ENCODE results near the gene PRSS8. TPM values are rescaled to one million over a fixed set of nuclear protein-coding genes. Genes with fewer than 3 reads are reported as not detected.
A peak's percentile ranks its signal among the peaks of the same experiment; 100 is the strongest.

The PRSS8 gene
- total RNA-seq, 1 donor from 2014 or later = not detected

- DNase-seq (ENCODE audit: low spot score) = no peak
- intact Hi-C loops (cut with DNase I) = no loop called here
These were observed 4.1 kb downstream of the PRSS8 start for GRCh38 chr16:31131416-31131815.

- DNase-seq (ENCODE audit: low spot score) = no peak
- intact Hi-C loops (cut with DNase I) = no loop called here
These were observed 4.6 kb downstream of the PRSS8 start for GRCh38 chr16:31130899-31131298.

GRCh38 chr16:31130336-31130891, 5.1 kb downstream of the PRSS8 start:
- DNase-seq (ENCODE audit: low spot score) = peak; percentile 84
- intact Hi-C loops (cut with DNase I) = no loop called here

GRCh38 chr16:31129568-31130335, 5.8 kb downstream of the PRSS8 start:
- no peak for DNase-seq (ENCODE audit: low spot score)
- intact Hi-C loops (cut with DNase I) = no loop called here

- peak; percentile 90 for DNase-seq (ENCODE audit: low spot score)
- intact Hi-C loops (cut with DNase I) = no loop called here
These were observed 6.6 kb downstream of the PRSS8 start for GRCh38 chr16:31128711-31129567.

GRCh38 chr16:31127182-31127581, 8.3 kb downstream of the PRSS8 start:
- intact Hi-C loops (cut with DNase I) = no loop called here
- no peak for DNase-seq (ENCODE audit: low spot score)

- intact Hi-C loops (cut with DNase I) = no loop called here
- no peak for DNase-seq (ENCODE audit: low spot score)
These were observed 9.7 kb downstream of the PRSS8 start for GRCh38 chr16:31125844-31126243.

- no peak for DNase-seq (ENCODE audit: low spot score)
- intact Hi-C loops (cut with DNase I) = no loop called here
These were observed 15.4 kb downstream of the PRSS8 start for GRCh38 chr16:31120129-31120528.

- DNase-seq (ENCODE audit: low spot score) = no peak
- intact Hi-C loops (cut with DNase I) = loop anchor here (10.0 kb wide), 1 partner anchor 66 kb away; the partner anchor contains the start of gene FUS
These were observed 17.0 kb downstream of the PRSS8 start for GRCh38 chr16:31118223-31119155.

- intact Hi-C loops (cut with DNase I) = loop anchor here (10.0 kb wide), 1 partner anchor 67 kb away; the partner anchor contains the start of gene FUS
- peak; percentile 99 for DNase-seq (ENCODE audit: low spot score)
These were observed 17.9 kb downstream of the PRSS8 start, which contains the start of gene KAT8 for GRCh38 chr16:31117384-31118222. Gene KAT8, plus strand, starts transcription at chr16:31117664. Its CDS starts 18 bp downstream, at chr16:31117682.

- no peak for DNase-seq (ENCODE audit: low spot score)
- intact Hi-C loops (cut with DNase I) = loop anchor here (10.0 kb wide), 1 partner anchor 70 kb away; the partner anchor contains the start of gene FUS
These were observed 21.1 kb downstream of the PRSS8 start for GRCh38 chr16:31114468-31114867.

GRCh38 chr16:31113121-31114120, 22.1 kb downstream of the PRSS8 start:
- intact Hi-C loops (cut with DNase I) = loop anchor here (2.0 to 10.0 kb wide), 2 partner anchors 29 to 71 kb away; partner anchors contain the start of gene FUS
- DNase-seq (ENCODE audit: low spot score) = no peak

GRCh38 chr16:31112711-31113110, 22.8 kb downstream of the PRSS8 start:
- intact Hi-C loops (cut with DNase I) = loop anchor here (2.0 to 10.0 kb wide), 2 partner anchors 30 to 72 kb away; partner anchors contain the start of gene FUS
- no peak for DNase-seq (ENCODE audit: low spot score)

GRCh38 chr16:31111881-31112466, 23.6 kb downstream of the PRSS8 start:
- DNase-seq (ENCODE audit: low spot score) = no peak
- intact Hi-C loops (cut with DNase I) = loop anchor here (2.0 to 10.0 kb wide), 2 partner anchors 31 to 73 kb away; partner anchors contain the start of gene FUS

- DNase-seq (ENCODE audit: low spot score) = no peak
- intact Hi-C loops (cut with DNase I) = loop anchor here (10.0 kb wide), 1 partner anchor 74 kb away; the partner anchor contains the start of gene FUS
These were observed 25.2 kb downstream of the PRSS8 start for GRCh38 chr16:31110106-31111034.

Measured in cardiac septum (tissue), 1 donor.